Tibial nerve (tissue), 4 donors: ENCODE data around the gene STPG3.

Experiments
- CTCF ChIP-seq, 5 experiments: fragments of 200-600 bp in 3 of 5; fragments of 450-650 bp in 2 of 5; sonication (generic) in 3 of 5; IDR thresholded peaks; one replicate each; pipeline ENCODE4 v1.5.1; 2016 to 2019; ENCODE audit warnings: antibody characterized with exemption in 5 of 5, mild to moderate bottlenecking in 3 of 5, moderate library complexity in 2 of 5
- EP300 ChIP-seq, 2 donors: sonication (generic); formaldehyde crosslinking; IDR thresholded peaks; one replicate each; pipeline ENCODE4 v1.6.1; 2017; ENCODE audit warnings: antibody characterized with exemption in 2 of 2, mild to moderate bottlenecking in 1 of 2

- TF ChIP-seq CTCF (IDR thresholded peaks at IDR 0.05) = no peak
- no peak for TF ChIP-seq EP300 (IDR thresholded peaks at IDR 0.05)
Observed at GRCh38 chr9:137250329-137251193, 525 bp upstream of the STPG3 start.
